SJCRH30 (cell line): ENCODE data around the gene PRKG2. TPM values are rescaled to one million over a fixed set of nuclear protein-coding genes. Genes with fewer than 3 reads are reported as not detected.

Experiments
- DNase-seq, 2 experiments: peaks; one replicate each; pipeline ENCODE4 v3.0.0-alpha.2; 2015 to 2020
- H3K27ac ChIP-seq: fragments of 250-450 bp; sonication (Bioruptor Pico); 2 replicates; pipeline ENCODE4 v1.5.1; 2020; ENCODE audit warnings: mild to moderate bottlenecking, moderate library complexity
- H3K27me3 ChIP-seq: fragments of 250-450 bp; sonication (Bioruptor Pico); 2 replicates; pipeline ENCODE4 v1.5.1; 2020; ENCODE audit warnings: mild to moderate bottlenecking, moderate library complexity
- H3K36me3 ChIP-seq: fragments of 250-450 bp; sonication (Bioruptor Pico); 2 replicates; pipeline ENCODE4 v1.5.1; 2020; ENCODE audit warnings: mild to moderate bottlenecking, moderate library complexity
- H3K4me1 ChIP-seq: fragments of 250-450 bp; sonication (Bioruptor Pico); 2 replicates; pipeline ENCODE4 v1.5.1; 2020; ENCODE audit warnings: mild to moderate bottlenecking, moderate library complexity
- H3K4me3 ChIP-seq: fragments of 250-450 bp; sonication (Bioruptor Pico); 2 replicates; pipeline ENCODE4 v1.5.1; 2020; ENCODE audit warnings: mild to moderate bottlenecking, moderate library complexity
- H3K9me3 ChIP-seq: fragments of 250-450 bp; sonication (Bioruptor Pico); replicated peaks from 2 replicates; pipeline ENCODE4 v1.5.1; 2020; ENCODE audit warnings: mild to moderate bottlenecking, moderate library complexity
- total RNA-seq: library from RNA; depleted of rRNA; stranded (reverse); fragments of >200 nt; shearing (Covaris generic); gene quantifications from 2 replicates; pipeline ENCODE4 v1.2.3, GENCODE V29; 2014

The PRKG2 gene
- total RNA-seq, 1 experiment from 2014 or later, result not detected

DNA sequence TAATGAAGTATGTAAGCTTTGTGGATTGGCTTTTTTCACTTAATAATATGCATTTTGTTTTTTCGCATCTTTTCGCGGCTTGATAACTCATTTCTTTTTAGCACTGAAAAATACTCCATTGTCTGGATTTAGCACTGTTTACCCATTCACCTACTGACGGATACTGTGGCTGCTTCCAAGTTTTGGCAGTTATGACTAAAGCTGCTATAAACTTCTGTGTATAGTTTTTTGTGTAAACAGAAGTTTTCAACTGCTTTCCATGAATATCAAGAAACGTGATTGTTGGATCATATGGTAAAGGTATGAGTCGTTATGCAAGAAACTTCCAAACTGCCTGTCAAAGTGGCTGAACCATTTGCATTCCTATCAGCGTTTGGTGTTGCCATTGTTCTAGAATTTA, 96.9 kb downstream of the PRKG2 start:
- no peak for DNase-seq
- no peaks in the 10 kb centered on the region for H3K4me1 ChIP-seq

DNA sequence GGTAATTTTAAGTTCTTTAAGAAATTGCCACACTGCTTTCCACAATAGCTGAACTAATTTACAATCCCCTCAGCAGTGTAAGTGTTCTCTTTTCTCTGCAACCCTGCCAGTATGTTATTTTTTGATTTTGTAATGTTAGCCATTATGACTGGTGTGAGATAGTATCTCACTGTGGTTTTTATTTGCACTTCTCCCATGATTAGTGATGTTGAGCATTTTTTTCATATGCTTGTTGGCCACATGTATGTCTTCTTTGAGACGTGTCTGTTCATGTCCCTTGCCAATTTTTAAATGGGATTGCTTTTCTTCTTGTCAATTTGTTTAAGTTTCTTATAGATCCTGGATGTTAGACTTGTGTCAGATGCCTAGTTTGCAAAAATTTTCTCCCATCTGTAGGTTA, 98.5 kb downstream of the PRKG2 start:
- H3K9me3 ChIP-seq, result no peaks in the 10 kb centered on the region
- no peaks in the 10 kb centered on the region for H3K4me1 ChIP-seq
- no peak overlapping the region for H3K4me3 ChIP-seq
- no peaks in the 10 kb centered on the region for H3K36me3 ChIP-seq
- no peak for DNase-seq
- no peak overlapping the region for H3K27ac ChIP-seq
- no peaks in the 10 kb centered on the region for H3K27me3 ChIP-seq

More for the DNA sequence above, 96.9 kb downstream of the PRKG2 start:
- no peaks in the 10 kb centered on the region for H3K27me3 ChIP-seq
- no peaks in the 10 kb centered on the region for H3K9me3 ChIP-seq
- no peak overlapping the region for H3K27ac ChIP-seq
- H3K4me3 ChIP-seq, result no peak overlapping the region
- H3K36me3 ChIP-seq, result no peaks in the 10 kb centered on the region

DNA sequence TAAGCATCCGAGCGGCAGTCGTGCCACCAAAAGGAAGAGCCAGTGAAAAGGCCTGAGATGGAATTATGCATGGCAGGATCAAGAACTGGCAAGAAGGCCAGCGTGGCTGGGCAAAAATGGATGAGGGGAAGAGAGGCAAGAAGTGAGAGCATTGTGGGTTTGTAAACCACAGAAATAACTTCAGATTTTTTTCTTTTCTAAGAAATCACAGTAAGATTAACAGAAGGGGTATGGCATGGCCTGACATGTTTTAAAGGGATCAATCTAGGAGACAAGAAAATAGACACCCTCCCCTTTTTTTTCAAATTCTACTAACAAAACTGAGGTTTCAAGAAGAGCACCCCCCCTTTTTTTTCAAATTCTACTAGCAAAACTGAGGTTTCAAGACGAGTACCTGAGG, 102.0 kb downstream of the PRKG2 start:
- no peak overlapping the region for H3K4me3 ChIP-seq
- H3K27ac ChIP-seq, result no peak overlapping the region
- no peaks in the 10 kb centered on the region for H3K27me3 ChIP-seq
- no peaks in the 10 kb centered on the region for H3K4me1 ChIP-seq
- no peaks in the 10 kb centered on the region for H3K9me3 ChIP-seq
- no peak for DNase-seq
- no peaks in the 10 kb centered on the region for H3K36me3 ChIP-seq

DNA sequence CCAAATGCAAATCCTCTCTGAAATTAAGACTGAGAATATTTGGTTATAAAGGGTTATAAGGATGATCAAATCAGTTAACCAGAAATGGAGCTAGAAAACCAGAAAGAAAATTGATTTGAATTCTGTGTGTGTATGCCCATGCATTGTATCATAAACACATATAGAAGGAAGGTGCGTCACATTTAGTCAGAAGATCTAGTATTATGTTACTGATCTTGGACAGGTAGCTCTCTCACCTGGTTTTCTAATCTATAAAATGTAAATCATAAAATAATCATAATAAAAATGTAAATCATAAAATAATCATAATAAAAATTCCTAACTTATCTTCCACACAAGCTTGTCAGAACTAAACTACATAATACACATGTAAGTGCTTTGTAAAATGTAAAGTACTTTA, 105.7 kb downstream of the PRKG2 start:
- no peaks in the 10 kb centered on the region for H3K4me1 ChIP-seq
- H3K36me3 ChIP-seq, result no peaks in the 10 kb centered on the region
- no peaks in the 10 kb centered on the region for H3K9me3 ChIP-seq
- no peak overlapping the region for H3K4me3 ChIP-seq
- H3K27ac ChIP-seq, result no peak overlapping the region
- H3K27me3 ChIP-seq, result no peaks in the 10 kb centered on the region; the same call in none of the 2 replicates
- DNase-seq, result no peak

DNA sequence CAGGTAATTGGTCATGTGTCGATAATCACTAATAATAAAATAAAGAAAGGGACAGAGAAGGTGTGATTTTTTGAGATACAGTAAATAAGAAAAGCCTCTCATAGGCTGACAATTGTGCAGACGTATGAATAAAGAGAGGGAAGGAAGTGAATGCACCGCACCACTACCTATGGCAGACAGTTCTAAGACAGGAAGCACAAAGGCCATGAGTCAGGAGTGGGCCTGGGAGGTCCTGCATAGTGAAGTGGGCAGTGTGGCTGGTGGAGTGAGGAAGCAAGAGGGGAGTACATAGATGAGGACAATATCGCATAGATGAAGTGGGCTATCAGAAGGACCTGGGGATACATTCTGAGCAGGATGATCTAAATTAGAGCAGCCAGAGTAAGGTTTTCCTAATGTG, 108.9 kb downstream of the PRKG2 start:
- no peak overlapping the region for H3K27ac ChIP-seq
- H3K4me1 ChIP-seq, result no peaks in the 10 kb centered on the region
- no peaks in the 10 kb centered on the region for H3K36me3 ChIP-seq
- no peak overlapping the region for H3K4me3 ChIP-seq
- DNase-seq, result no peak
- H3K9me3 ChIP-seq, result no peaks in the 10 kb centered on the region
- H3K27me3 ChIP-seq, result no peaks in the 10 kb centered on the region; the same call in none of the 2 replicates

DNA sequence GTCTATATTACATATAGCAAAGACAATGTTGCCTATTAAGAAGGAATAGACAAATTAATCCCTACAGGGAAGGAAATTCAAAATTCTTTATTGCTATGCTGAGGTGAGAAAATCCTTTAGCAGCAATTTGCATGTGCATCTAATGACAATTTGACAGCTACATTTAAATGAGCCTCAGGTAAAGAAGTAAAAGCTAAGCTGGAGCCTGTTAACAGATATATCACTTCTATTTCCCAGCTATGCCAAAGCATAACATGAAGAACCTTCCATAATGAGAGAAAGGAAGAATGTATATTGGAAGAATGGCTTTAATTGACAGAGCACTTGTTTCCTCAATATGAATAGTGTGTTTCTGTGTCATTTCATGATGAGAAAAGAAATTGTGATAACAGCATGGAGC, 112.9 kb downstream of the PRKG2 start:
- Histone ChIP-seq H3K36me3 (no peaks in the 10 kb centered on the region), H3K27me3 (no peaks in the 10 kb centered on the region; the same call in none of the 2 replicates), H3K4me1 (no peaks in the 10 kb centered on the region), H3K9me3 (no peaks in the 10 kb centered on the region), H3K4me3 (no peak overlapping the region), H3K27ac (no peak overlapping the region)
- no peak for DNase-seq

DNA sequence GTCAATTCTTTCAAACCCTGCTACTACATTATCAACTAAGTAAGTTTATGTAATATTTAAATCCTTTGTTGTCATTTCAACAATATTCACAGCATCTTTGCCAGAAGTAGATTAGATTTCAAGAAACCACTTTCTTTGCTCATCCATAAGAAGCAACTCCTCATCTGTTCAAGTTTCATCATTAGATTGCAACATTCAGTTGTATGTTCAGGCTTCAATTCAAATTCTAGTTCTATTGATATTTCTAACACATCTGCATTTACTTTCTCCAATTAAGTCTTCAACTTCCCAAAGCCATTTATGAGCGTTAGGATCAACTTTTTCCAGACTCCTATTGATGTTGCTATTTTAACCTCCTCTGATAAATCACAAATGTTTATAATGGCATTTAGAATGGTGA, 118.5 kb downstream of the PRKG2 start:
- no peak for DNase-seq
- no peak overlapping the region for H3K27ac ChIP-seq
- no peaks in the 10 kb centered on the region for H3K4me1 ChIP-seq
- no peak overlapping the region for H3K4me3 ChIP-seq
- H3K36me3 ChIP-seq, result no peaks in the 10 kb centered on the region
- no peaks in the 10 kb centered on the region for H3K27me3 ChIP-seq
- no peaks in the 10 kb centered on the region for H3K9me3 ChIP-seq

DNA sequence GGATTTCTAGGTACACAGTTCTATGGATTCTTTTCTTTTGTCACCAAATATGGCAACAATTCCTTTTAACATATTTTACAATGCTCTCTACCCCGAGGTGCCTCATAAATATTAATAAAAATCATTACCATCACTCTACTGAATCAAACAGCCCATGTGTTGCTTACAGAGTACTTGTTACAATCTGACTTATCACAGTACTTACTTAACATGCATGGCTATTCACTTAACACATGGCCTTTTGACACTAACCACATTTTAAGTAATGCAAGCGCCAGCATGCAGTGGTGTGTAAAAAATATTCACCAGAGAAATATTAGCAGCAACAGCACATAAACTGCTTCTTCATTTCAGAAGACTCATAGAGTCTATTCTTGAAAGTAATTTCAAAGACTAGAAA, 119.6 kb downstream of the PRKG2 start:
- Histone ChIP-seq H3K4me3 (no peak overlapping the region), H3K27ac (no peak overlapping the region), H3K9me3 (no peaks in the 10 kb centered on the region), H3K36me3 (no peaks in the 10 kb centered on the region), H3K27me3 (no peaks in the 10 kb centered on the region), H3K4me1 (no peaks in the 10 kb centered on the region)
- DNase-seq, result no peak

DNA sequence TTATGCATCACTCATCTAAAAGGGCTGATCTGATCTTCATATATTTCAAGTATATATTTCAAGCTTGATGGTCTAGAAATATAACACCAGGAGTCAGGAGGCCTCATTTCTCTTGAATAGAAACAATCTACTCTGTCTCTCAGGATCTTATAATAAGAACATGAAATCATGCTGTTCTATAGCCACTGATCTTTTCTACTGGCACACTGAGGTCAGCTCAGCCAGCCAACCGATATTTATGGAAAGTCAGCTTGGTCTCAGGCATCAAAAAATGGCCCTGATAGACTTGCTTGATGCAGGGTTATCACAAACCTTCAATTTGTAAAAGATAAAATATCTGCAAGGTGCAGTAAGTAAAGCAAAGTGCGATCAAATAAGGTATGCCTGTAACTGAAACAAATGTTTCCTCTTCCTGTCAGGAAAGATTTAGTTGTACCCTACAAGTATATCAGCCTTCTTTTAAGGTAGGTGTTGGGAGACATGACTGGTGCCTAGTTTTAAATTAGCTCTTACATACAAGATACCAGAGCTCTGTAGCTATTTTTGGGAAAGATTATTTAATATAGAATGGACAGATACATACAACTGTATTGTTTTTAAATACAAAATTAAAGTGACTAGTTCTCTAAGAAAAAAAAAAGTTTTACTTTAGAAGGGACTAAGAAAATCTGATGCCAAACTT, 121.2 kb downstream of the PRKG2 start:
- H3K4me3 ChIP-seq, result no peak overlapping the region
- no peak for DNase-seq

DNA sequence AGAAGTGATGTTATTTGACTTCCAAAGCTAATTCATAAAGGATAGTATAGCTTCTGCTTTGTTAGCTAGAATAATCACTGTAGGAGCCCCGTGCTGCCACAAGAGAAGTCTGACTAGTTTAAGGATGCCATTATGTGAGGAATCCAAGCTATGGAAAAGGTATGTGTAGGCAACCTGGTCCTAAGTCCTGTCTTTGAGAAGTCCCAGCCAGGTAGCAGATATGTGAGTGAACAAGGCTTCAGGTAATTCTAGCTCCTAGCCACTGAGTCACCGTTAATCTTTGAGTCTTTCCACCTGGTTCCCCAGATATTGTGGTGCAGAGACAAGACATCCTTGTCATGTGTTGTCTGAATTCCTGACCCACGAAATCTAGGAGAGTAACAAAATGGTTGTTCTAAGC, 129.0 kb downstream of the PRKG2 start:
- H3K9me3 ChIP-seq, result no peaks in the 10 kb centered on the region
- H3K27me3 ChIP-seq, result no peaks in the 10 kb centered on the region
- no peak overlapping the region for H3K4me3 ChIP-seq
- H3K36me3 ChIP-seq, result no peaks in the 10 kb centered on the region
- DNase-seq, result no peak
- H3K27ac ChIP-seq, result no peak overlapping the region
- no peaks in the 10 kb centered on the region for H3K4me1 ChIP-seq

More for the DNA sequence above, 121.2 kb downstream of the PRKG2 start:
- Histone ChIP-seq H3K27ac (no peak overlapping the region), H3K27me3 (no peaks in the 10 kb centered on the region), H3K4me1 (no peaks in the 10 kb centered on the region), H3K9me3 (no peaks in the 10 kb centered on the region), H3K36me3 (no peaks in the 10 kb centered on the region)

DNA sequence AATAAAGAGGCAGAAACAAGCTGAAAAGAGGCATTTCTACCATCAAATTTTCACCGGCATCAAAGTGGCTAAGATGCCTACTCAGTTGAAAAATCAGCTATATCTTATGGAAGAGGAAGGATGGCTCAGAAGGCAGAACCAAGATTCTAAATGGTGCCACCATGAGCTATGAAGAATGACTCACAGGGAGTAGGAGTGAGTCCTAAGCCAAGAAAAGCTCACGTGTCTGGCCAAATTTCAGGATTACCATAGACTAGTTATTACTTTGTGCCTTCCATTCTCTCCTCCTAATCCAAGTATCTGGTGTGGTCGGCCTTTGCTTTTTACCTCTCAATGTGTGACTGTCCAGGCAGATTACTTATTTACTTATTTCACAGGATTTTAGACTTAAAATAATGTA, 129.7 kb downstream of the PRKG2 start:
- Histone ChIP-seq H3K27ac (no peak overlapping the region), H3K4me3 (no peak overlapping the region), H3K4me1 (no peaks in the 10 kb centered on the region), H3K36me3 (no peaks in the 10 kb centered on the region), H3K9me3 (no peaks in the 10 kb centered on the region), H3K27me3 (no peaks in the 10 kb centered on the region)
- DNase-seq, result no peak

DNA sequence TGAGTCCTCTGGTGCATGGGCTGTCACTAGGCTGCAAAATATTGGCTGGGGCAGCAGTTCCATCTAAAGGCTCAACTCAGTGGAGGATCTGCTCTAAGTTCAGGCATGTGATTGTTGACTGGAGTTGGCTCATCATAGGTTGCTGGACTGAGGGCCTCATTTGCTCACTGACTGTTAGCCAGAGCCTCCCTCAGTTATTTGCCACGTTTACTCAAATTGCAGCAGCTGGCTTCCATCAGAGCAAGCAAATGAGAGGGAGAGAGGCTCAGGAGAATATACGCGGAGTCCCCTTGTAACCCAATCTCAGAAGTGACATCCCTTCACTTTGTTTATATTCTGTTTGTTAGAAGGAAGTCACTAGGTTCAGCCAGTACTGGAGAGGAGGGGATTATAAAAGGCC, 130.4 kb downstream of the PRKG2 start:
- DNase-seq, result peak; percentile 8 to 39
- H3K9me3 ChIP-seq, result no peaks in the 10 kb centered on the region
- no peaks in the 10 kb centered on the region for H3K27me3 ChIP-seq
- H3K4me1 ChIP-seq, result no peaks in the 10 kb centered on the region
- no peak overlapping the region for H3K4me3 ChIP-seq
- no peak overlapping the region for H3K27ac ChIP-seq
- H3K36me3 ChIP-seq, result no peaks in the 10 kb centered on the region

DNA sequence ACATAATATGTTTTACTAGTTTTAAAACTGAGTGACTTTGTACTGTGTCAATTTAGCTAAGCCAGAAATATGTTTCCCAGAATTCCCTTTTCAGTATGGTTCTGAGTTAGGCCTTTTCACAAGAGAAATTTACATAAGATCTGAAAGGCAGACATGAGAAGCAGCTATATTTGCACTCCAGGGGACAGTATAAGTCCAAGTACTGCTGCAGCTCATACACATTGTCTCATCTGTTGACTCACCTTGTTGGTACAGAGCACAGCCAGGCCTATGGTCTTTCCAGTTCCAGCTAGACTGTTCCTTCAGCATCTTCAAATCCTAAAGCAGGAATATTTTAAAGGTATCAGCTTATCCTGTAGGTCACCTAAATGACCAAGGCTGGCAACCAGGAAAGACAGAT, 131.0 kb downstream of the PRKG2 start:
- H3K36me3 ChIP-seq, result no peaks in the 10 kb centered on the region
- no peak overlapping the region for H3K4me3 ChIP-seq
- no peak for DNase-seq
- no peaks in the 10 kb centered on the region for H3K4me1 ChIP-seq
- H3K27me3 ChIP-seq, result no peaks in the 10 kb centered on the region
- H3K9me3 ChIP-seq, result no peaks in the 10 kb centered on the region
- no peak overlapping the region for H3K27ac ChIP-seq

DNA sequence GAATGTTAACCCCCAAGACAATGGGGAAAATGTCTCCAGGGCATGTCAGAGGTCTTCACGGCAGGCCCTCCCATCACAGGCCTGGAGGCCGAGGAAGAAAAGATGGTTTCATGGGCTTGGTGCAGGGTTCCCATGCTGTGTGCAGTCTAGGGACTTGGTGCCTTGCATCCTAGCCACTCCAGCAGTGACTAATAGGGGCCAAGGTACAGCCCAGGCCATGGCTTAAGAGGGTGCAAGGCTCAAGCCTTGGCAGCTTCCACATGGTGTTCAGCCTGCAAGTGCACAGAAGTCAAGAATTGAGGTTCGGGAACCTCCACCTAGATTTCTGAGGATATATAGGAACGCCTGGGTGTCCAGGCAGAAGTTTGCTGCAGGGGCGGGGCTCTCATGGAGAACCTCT, 133.9 kb downstream of the PRKG2 start:
- no peaks in the 10 kb centered on the region for H3K4me1 ChIP-seq
- no peaks in the 10 kb centered on the region for H3K9me3 ChIP-seq
- H3K36me3 ChIP-seq, result no peaks in the 10 kb centered on the region
- 0 out of 2 replicates have a peak, but pooled peaks cover 3% of the 10 kb centered on the region for H3K27me3 ChIP-seq
- DNase-seq, result no peak
- no peak overlapping the region for H3K27ac ChIP-seq
- no peak overlapping the region for H3K4me3 ChIP-seq

DNA sequence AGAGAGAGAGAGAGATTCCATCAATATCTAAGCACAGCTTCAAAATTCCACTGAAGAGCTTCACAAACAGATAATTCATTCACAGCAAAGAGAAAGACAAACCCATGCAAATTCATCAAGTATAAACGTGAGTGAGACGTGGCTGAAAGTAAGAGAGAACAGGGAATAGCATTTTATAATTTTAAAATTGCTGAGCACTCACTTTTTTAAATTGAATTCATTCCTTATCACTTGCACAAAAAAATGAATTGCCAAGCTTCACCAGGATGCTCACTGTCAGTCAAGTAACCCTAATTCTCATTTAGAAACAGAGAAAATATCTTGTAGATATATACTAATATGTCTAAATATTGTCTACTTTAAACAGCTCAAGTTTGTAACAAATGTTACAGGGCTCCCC, 144.0 kb downstream of the PRKG2 start:
- H3K36me3 ChIP-seq, result no peaks in the 10 kb centered on the region
- H3K9me3 ChIP-seq, result no peaks in the 10 kb centered on the region
- no peak overlapping the region for H3K4me3 ChIP-seq
- DNase-seq, result no peak
- no peaks in the 10 kb centered on the region for H3K4me1 ChIP-seq
- H3K27ac ChIP-seq, result no peak overlapping the region
- no peaks in the 10 kb centered on the region for H3K27me3 ChIP-seq

DNA sequence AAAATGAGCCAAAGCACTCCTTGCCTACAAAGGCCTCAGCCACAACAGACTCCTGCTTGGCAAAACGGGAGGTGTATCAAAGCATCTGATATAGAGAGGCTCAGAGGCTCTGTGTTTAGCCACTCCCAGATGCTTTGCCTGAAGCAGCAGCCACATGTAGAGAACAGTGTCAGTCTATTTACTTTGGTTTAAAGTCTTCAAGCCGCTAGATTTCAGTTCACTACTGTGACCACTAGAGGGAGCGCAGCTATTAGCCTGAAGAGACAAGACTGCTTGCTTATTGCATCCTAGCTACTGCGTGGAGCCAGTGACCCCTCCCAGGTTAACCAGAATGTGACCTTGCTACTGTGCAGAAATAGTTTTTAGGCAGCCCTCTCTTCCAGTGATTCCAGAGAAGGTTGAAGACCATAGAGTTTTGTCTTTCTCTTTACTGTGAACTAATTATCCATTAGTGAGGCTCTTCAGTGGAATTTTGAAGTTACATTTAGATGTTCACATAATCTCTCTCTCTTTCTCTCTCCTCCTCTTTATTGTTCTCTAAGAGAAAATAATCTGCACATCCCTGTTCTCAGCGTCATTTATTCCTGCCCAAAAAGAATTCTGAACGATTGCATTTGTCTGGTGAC, 145.2 kb downstream of the PRKG2 start:
- H3K36me3 ChIP-seq, result no peaks in the 10 kb centered on the region
- no peak overlapping the region for H3K4me3 ChIP-seq
- no peaks in the 10 kb centered on the region for H3K27me3 ChIP-seq
- no peak overlapping the region for H3K27ac ChIP-seq
- H3K9me3 ChIP-seq, result no peaks in the 10 kb centered on the region
- H3K4me1 ChIP-seq, result no peaks in the 10 kb centered on the region
- DNase-seq, result peak; percentile 74 to 94
